ENCODE data around the gene TMEM131L.

DNA sequence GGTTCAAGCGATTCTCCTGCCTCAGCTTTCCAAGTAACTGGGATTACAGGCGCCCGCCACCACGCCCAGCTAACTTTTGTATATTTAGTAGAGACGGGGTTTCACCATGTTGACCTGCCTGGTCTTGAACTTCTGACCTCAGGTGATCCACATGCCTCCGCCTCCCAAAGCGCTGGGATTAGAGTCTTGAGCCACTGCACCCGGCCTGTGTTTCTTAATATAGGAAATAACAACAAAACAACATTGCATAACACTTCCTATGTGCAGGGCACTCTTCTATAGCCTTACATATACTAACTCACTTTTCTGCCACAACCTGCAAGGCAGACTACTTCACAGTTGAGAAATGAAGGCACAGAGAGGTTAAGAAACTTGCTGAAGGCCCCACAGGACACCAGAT lies 12.8 kb upstream of the TMEM131L start:
- TF ChIP-seq, protein P1, sequence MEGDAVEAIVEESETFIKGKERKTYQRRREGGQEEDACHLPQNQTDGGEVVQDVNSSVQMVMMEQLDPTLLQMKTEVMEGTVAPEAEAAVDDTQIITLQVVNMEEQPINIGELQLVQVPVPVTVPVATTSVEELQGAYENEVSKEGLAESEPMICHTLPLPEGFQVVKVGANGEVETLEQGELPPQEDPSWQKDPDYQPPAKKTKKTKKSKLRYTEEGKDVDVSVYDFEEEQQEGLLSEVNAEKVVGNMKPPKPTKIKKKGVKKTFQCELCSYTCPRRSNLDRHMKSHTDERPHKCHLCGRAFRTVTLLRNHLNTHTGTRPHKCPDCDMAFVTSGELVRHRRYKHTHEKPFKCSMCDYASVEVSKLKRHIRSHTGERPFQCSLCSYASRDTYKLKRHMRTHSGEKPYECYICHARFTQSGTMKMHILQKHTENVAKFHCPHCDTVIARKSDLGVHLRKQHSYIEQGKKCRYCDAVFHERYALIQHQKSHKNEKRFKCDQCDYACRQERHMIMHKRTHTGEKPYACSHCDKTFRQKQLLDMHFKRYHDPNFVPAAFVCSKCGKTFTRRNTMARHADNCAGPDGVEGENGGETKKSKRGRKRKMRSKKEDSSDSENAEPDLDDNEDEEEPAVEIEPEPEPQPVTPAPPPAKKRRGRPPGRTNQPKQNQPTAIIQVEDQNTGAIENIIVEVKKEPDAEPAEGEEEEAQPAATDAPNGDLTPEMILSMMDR (IDR thresholded peaks at IDR 0.05; ENCODE audit: insufficient read depth, low read depth, low read length) = no peak
- TF ChIP-seq EZH2 (IDR thresholded peaks at IDR 0.05; ENCODE audit: insufficient read depth, low read length) = no peak

Data from astrocyte (in vitro differentiated cells and primary cell).